SJCRH30 (cell line): ENCODE data around the gene TAMM41. TPM values are rescaled to one million over a fixed set of nuclear protein-coding genes. Genes with fewer than 3 reads are reported as not detected.
"Not testable (repeated sequence)": the region's sequence is repeated elsewhere in the genome, so short reads cannot be mapped to it uniquely, and the experiment has no call there.

Source experiments
- DNase-seq, 2 experiments: peaks; one replicate each; pipeline ENCODE4 v3.0.0-alpha.2; 2015 to 2020
- H3K27ac ChIP-seq: fragments of 250-450 bp; sonication (Bioruptor Pico); 2 replicates; pipeline ENCODE4 v1.5.1; 2020; ENCODE audit warnings: mild to moderate bottlenecking, moderate library complexity
- H3K27me3 ChIP-seq: fragments of 250-450 bp; sonication (Bioruptor Pico); 2 replicates; pipeline ENCODE4 v1.5.1; 2020; ENCODE audit warnings: mild to moderate bottlenecking, moderate library complexity
- H3K36me3 ChIP-seq: fragments of 250-450 bp; sonication (Bioruptor Pico); 2 replicates; pipeline ENCODE4 v1.5.1; 2020; ENCODE audit warnings: mild to moderate bottlenecking, moderate library complexity
- H3K4me1 ChIP-seq: fragments of 250-450 bp; sonication (Bioruptor Pico); 2 replicates; pipeline ENCODE4 v1.5.1; 2020; ENCODE audit warnings: mild to moderate bottlenecking, moderate library complexity
- H3K4me3 ChIP-seq: fragments of 250-450 bp; sonication (Bioruptor Pico); 2 replicates; pipeline ENCODE4 v1.5.1; 2020; ENCODE audit warnings: mild to moderate bottlenecking, moderate library complexity
- H3K9me3 ChIP-seq: fragments of 250-450 bp; sonication (Bioruptor Pico); replicated peaks from 2 replicates; pipeline ENCODE4 v1.5.1; 2020; ENCODE audit warnings: mild to moderate bottlenecking, moderate library complexity
- total RNA-seq: library from RNA; depleted of rRNA; stranded (reverse); fragments of >200 nt; shearing (Covaris generic); gene quantifications from 2 replicates; pipeline ENCODE4 v1.2.3, GENCODE V29; 2014; rRNA removed

Gene TAMM41, protein sequence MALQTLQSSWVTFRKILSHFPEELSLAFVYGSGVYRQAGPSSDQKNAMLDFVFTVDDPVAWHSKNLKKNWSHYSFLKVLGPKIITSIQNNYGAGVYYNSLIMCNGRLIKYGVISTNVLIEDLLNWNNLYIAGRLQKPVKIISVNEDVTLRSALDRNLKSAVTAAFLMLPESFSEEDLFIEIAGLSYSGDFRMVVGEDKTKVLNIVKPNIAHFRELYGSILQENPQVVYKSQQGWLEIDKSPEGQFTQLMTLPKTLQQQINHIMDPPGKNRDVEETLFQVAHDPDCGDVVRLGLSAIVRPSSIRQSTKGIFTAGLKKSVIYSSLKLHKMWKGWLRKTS
- total RNA-seq, result 16.2 and 16.6 TPM in 2 replicates

DNA sequence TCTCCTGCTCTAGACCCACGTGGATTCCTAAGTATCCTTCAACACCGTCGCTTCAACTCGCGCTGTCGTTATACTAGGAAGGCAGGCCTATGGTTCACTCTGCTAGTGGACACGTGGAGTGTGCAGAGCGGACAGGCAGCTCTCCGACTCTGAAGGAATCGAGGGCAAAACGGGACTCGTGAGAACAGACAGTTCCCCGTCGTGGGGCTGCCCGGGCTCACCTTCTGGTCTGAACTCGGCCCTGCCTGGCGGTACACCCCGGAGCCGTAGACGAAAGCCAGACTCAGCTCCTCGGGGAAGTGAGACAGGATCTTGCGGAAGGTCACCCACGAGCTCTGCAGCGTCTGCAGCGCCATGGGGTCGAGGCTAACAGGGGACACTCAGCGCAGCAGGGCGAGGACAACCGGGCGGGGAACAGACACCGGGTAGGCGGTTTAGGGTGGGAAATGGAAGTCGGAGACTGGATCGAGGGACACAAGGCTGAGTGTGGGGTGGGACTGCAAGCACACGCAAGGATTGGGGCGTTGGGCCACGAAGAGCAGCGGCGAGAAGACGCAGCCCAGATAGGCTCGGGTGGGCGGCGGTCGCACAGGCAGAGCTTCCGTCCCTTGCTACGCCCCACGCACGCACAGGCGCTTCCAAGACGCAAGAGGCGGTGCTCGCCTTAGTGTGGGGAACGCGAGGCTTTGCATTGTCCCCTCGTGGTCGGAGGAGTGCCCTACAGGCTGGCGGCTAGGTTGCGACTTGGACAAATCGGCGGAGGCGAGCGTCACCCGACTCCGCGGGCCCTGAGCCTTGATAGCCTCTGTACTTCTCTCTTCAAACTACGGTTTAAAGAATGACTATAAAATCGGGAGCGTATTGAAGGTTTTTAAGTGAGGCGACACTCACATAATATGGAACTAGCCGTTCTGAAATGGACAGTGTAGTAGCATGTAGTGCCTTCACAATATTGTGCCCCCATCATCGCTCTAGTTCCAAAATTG, at the start of gene TAMM41:
TAMM41 (minus strand) TSS at position 605 of the 986 bp plus-strand sequence; CDS start at position 356, 249 bp downstream.
- DNase-seq, result peak; percentile 91 to 93
- Histone ChIP-seq H3K36me3 (peaks cover 14% of the 10 kb centered on the region), H3K27ac (peak within 1 kb of the TSS; percentile 37), H3K4me1 (no peaks in the 10 kb centered on the region), H3K27me3 (peaks cover 4% of the 10 kb centered on the region; the same call in 1 of the 2 replicates), H3K4me3 (peak within 1 kb of the TSS; percentile 84), H3K9me3 (no peaks in the 10 kb centered on the region)

DNA sequence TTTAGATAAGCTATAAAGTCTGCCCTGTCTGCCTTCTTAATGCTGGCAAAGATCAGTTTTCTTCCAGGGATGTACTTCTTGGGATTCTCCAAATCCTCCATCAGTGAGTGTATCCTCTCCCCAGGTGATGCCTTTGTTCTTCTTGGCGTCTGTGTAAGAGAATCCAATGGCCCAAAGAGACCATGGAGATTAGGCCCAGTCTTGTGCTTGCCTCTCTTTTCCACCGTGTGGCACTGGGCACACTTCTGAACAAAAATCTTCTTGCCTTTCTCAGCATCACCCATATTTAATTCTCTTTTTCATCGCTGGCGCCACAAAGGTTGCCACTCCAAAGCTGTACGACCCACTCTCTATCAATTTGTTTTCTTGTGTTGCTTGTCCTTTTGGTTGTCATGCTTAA, 32.2 kb upstream of the TAMM41 start:
- H3K9me3 ChIP-seq, result no peaks in the 10 kb centered on the region
- no peaks in the 10 kb centered on the region for H3K27me3 ChIP-seq
- H3K36me3 ChIP-seq, result no peaks in the 10 kb centered on the region
- H3K27ac ChIP-seq, result no peak overlapping the region
- H3K4me3 ChIP-seq, result no peak overlapping the region
- no peak for DNase-seq
- no peaks in the 10 kb centered on the region for H3K4me1 ChIP-seq

DNA sequence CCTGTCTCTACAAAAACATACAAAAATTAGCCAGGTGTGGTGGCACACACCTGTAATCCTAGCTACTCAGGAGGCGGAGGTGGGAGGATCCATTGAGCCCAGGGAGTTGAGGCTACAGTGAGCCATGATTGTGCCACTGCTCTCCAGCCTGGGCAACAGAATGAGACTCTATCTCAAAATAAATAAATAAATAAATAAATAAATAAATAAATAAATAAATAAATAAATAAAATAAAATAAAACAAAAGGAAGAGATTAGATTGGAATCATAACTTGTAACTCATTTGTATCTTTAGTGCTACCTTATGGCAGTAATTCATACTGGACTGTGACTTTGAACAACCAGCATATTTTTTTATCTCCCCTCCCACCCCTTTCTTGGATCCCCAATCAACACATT, 28.0 kb upstream of the TAMM41 start:
- not testable (repeated sequence) for DNase-seq, H3K4me3 ChIP-seq, H3K27ac ChIP-seq

DNA sequence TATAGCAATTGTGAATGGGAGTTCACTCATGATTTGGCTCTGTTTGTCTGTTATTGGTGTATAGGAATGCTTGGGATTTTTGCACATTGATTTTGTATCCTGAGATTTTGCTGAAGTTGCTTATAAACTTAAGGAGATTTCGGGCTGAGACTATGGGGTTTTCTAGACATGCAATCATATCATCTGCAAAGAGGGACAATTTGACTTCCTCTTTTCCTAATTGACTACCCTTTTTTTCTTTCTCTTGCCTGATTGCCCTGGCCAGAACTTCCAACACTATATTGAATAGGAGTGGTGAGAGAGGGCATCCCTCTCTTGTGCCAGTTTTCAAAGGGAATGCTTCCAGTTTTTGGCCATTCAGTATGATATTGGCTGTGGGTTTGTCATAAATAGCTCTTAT, 17.1 kb upstream of the TAMM41 start:
- H3K4me1 ChIP-seq, DNase-seq, H3K36me3 ChIP-seq, H3K27me3 ChIP-seq, H3K4me3 ChIP-seq, H3K27ac ChIP-seq, H3K9me3 ChIP-seq: not testable (repeated sequence)

More for the DNA sequence above, 28.0 kb upstream of the TAMM41 start:
- H3K4me1 ChIP-seq, H3K27me3 ChIP-seq, H3K9me3 ChIP-seq, H3K36me3 ChIP-seq: not testable (repeated sequence)

DNA sequence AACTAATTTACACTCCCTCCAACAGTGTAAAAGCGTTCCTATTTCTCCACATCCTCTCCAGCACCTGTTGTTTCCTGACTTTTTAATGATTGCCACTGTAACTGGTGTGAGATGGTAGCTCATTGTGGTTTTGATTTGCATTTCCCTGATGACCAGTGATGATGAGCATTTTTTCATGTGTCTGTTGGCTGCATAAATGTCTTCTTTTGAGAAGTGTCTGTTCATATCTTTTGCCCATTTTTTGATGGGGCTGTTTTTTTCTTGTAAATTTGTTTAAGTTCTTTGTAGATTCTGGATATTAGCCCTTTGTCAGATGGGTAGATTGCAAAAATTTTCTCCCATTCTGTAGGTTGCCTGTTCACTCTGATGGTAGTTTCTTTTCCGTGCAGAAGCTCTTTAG, 15.9 kb upstream of the TAMM41 start:
- H3K9me3 ChIP-seq, H3K36me3 ChIP-seq, DNase-seq, H3K4me3 ChIP-seq, H3K27me3 ChIP-seq, H3K27ac ChIP-seq, H3K4me1 ChIP-seq: not testable (repeated sequence)

DNA sequence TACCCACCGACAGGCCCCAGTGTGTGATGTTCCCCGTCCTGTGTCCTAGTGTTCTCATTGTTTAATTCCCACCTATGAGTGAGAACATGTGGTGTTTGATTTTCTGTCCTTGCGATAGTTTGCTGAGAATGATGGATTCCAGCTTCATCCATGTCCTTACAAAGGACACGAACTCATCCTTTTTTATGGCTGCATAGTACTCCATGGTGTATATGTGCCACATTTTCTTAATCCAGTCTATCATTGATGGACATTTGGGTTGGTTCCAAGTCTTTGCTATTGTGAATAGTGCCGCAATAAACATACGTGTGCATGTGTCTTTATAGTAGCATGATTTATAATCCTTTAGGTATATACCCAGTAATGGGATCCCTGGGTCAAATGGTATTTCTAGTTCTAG, 15.5 kb upstream of the TAMM41 start:
- H3K9me3 ChIP-seq, H3K27me3 ChIP-seq, H3K36me3 ChIP-seq, H3K4me1 ChIP-seq, DNase-seq, H3K27ac ChIP-seq, H3K4me3 ChIP-seq: not testable (repeated sequence)

DNA sequence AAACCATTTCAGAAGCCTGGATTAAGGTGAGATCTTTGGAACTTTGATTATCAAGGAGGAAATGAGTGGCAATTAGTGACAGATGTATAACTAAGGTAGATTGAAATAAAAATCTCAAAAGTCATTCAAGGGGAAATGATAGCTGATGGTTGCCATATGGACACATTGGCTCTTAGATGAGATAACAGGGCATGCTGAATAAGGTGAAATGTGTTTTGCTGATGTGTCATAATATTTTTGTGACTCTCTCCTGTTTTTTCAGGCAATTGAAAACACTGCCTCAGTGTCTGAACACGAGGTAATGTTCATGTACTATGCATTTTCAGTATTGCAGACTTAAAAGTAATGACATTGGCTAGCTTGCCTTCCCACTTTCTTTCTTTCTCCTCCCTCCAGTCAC, 13.5 kb upstream of the TAMM41 start:
- not testable (repeated sequence) for DNase-seq, H3K36me3 ChIP-seq, H3K4me3 ChIP-seq, H3K27me3 ChIP-seq, H3K27ac ChIP-seq, H3K9me3 ChIP-seq, H3K4me1 ChIP-seq

DNA sequence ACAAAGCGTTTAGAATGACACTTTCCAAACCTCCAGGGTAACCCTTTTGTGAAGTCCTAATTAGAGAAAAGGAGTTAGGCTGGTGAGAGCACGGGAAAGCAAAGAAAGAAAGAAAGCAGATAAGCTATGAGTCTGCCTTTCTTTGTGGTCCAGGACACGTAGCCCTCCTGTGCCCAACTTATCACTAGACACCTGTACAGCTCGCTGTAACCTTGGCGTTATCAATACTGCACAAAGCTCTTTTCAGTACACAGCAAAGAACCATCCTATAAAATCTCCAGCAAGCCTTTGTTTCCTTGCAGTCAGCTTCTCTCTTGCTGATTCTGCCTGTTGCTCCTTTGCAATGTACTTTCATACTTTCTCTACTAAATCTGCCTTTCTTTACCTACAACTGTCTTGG, 6.8 kb upstream of the TAMM41 start:
- Histone ChIP-seq H3K36me3 (no peaks in the 10 kb centered on the region), H3K27me3 (peaks cover 7% of the 10 kb centered on the region; the same call in 1 of the 2 replicates), H3K27ac (no peak overlapping the region), H3K9me3 (0 out of 2 replicates have a peak, but pooled peaks cover 4% of the 10 kb centered on the region), H3K4me3 (no peak overlapping the region), H3K4me1 (no peaks in the 10 kb centered on the region)
- no peak for DNase-seq

DNA sequence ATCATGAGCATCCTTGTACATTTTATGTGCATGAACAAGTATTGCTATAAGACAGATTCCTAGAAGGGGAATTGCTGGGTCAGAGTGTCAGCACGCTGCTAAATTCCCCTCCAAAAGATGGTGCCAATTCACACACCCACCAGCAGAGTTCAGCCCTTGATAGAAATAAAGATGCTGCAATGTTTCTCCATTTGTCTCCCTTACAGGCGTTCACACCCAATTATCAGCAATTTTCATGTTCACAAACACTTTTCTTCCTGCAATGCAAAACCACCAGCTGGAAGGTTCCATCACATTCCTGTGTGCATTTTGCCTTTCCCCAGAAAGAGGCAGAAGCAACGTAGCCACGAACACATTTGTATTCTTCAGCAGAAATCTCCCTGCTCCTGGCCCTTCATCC, 3.3 kb upstream of the TAMM41 start:
- Histone ChIP-seq H3K36me3 (no peaks in the 10 kb centered on the region), H3K4me3 (no peak overlapping the region), H3K27ac (no peak overlapping the region), H3K4me1 (no peaks in the 10 kb centered on the region), H3K27me3 (peaks cover 11% of the 10 kb centered on the region; the same call in 1 of the 2 replicates), H3K9me3 (0 out of 2 replicates have a peak, but pooled peaks cover 4% of the 10 kb centered on the region)
- no peak for DNase-seq

DNA sequence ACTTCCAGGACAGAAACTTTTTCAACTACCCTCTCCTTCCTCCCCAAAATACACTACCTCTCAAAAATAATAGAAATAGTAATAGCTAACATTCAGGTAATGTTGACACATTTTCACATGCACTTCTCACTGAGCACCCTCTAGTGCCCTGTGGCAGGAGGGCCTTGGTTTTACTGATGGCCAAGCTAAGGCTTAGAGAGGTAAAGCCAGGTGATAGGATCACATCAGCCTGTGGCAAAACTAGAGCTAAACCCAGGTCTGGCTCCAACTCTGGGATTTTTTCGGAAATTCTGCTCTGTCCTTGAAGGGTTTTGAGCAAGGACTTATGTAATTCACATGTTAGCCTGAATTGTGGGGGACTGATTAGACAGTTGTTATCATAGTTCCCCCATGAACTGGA, 922 bp upstream of the TAMM41 start:
- no peak overlapping the region for H3K27ac ChIP-seq
- H3K27me3 ChIP-seq, result peaks cover 4% of the 10 kb centered on the region; the same call in 1 of the 2 replicates
- DNase-seq, result no peak
- peaks cover 12% of the 10 kb centered on the region for H3K36me3 ChIP-seq
- H3K4me1 ChIP-seq, result no peaks in the 10 kb centered on the region
- no peaks in the 10 kb centered on the region for H3K9me3 ChIP-seq
- peak overlapping the region; percentile 84 for H3K4me3 ChIP-seq

DNA sequence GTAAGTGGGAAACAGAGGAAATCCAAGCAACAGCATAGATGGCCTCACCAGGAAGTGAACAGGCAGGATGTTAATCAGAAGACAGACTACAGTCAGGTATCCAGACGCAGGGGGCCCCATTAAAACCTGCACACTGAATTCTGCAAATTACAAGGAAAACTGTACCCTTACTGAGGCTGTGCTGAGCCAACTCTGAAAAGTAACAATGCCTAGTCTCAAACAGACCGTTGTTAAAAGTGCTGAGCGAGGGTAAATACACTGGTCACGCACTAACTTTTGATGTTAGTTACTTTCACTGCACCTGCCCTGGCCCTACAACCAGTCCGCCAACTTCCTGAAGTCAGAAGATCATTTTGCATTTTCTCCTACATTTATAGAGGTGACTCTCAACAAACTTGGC, 1.0 kb downstream of the TAMM41 start:
- Histone ChIP-seq H3K27me3 (peaks cover 4% of the 10 kb centered on the region; the same call in 1 of the 2 replicates), H3K4me1 (no peaks in the 10 kb centered on the region), H3K36me3 (peaks cover 20% of the 10 kb centered on the region), H3K27ac (no peak overlapping the region; the same call in 1 of the 2 replicates), H3K9me3 (no peaks in the 10 kb centered on the region), H3K4me3 (peak overlapping the region; percentile 84)
- DNase-seq, result no peak

DNA sequence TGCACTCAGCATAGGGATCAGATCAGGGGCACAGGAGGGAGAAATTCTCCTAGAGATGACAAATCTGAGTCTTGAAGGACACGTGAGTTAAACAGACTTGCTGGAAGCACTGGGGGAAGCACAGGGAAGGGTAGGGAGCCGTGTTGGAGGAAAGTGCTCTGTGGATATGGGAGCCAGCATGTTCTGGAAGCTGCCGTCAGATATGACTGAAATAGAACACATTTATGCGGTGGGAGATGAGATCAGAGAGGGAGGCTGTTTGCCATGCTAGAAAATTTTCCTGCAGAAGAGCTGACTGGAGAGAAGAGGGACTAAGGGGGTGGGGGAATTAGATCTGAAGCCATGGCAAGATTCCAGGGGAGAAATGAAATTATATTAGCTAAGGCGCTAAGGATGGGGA, 1.8 kb downstream of the TAMM41 start:
- Histone ChIP-seq H3K27me3 (peaks cover 4% of the 10 kb centered on the region; the same call in 1 of the 2 replicates), H3K36me3 (peaks cover 24% of the 10 kb centered on the region), H3K9me3 (no peaks in the 10 kb centered on the region), H3K4me3 (no peak overlapping the region), H3K27ac (no peak overlapping the region), H3K4me1 (no peaks in the 10 kb centered on the region)
- no peak for DNase-seq

DNA sequence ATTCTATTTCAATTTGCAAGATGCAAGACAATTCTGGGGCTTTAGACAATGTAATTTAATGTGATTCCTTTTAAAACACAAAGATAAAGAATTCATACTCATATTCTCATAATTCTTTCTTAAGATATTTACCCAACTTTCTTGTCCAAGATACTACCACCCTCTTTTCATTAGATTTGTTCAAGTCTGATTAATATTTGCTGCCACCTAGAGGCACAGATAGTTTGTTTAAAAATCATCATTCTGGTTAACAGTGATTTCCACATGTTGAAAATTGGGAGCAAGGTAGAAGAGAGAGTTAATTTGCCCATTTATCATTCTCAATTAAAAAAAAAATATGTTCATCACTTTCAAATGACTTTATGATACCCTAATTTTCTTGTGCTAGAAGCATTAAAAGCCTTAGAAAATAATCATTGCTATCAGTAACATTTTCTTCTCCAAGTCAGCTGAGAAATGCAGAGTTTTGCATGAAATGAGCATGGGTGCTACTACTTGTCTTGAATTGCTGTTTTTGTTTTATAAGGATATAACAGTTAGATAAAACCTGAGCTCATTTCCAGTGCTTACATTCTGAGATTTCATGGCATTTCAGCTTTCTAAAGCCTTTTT, 11.6 kb downstream of the TAMM41 start:
- no peak overlapping the region for H3K4me3 ChIP-seq

DNA sequence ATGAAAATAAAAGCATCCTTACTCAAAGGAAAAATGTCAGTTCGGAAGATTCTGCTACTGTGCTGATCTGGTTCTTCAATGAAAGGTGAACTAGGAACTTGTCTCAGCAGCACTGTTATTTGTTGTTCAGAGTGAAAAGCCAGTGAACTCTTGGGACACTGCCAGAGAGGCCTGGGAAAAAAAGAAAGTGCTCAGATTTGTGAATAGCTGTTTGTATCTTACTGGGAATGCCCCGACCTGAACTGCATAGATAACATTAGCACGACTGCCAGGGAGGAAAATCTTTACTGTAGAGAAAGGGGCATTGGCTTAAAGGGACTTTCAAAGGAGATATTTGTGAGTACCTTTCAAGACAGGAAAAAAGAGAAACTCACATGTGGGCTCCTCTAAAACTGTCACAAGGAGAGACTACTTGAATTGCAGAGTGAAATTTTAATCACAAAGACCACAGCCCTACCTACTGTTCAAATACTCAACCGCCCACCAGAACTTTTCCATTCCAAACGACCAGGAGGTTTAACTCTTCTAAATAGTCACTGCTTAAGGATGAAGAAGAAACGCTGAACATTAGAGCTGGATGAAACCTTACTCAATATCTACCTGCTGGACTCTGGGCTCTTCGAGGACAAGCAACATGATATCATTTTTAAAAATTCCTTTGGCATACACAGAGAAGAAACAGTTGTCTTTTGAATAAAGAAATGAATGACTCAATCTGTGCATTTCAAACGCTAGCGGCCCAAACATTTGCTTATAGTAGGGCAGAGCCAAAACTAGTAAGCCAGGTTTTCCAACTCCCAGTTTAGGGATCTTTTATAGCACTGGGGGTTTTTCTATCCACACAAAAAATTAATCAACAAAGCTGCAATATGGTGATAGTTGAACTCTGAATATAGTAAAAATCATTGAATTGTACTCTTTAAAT, 13.4 kb downstream of the TAMM41 start:
- no peaks in the 10 kb centered on the region for H3K4me1 ChIP-seq
- peaks cover 17% of the 10 kb centered on the region for H3K36me3 ChIP-seq
- H3K9me3 ChIP-seq, result no peaks in the 10 kb centered on the region
- no peak for DNase-seq
- H3K27me3 ChIP-seq, result no peaks in the 10 kb centered on the region
- no peak overlapping the region for H3K4me3 ChIP-seq
- no peak overlapping the region for H3K27ac ChIP-seq

More for the DNA sequence above, 11.6 kb downstream of the TAMM41 start:
- peak in 1 of 2 experiments; percentile 46 for DNase-seq
- Histone ChIP-seq H3K27ac (no peak overlapping the region), H3K4me1 (no peaks in the 10 kb centered on the region), H3K27me3 (no peaks in the 10 kb centered on the region), H3K9me3 (no peaks in the 10 kb centered on the region), H3K36me3 (peaks cover 24% of the 10 kb centered on the region)
